HG02884 (cell line): ENCODE measurements around the gene OR51E1.

Source experiments
- ATAC-seq: cut with Tn5 transposase; IDR thresholded peaks from one replicate; pipeline ENCODE4 v1.9.1; 2021; ENCODE audit warnings: mild to moderate bottlenecking, moderate library complexity; ENCODE audit not compliant: unreplicated experiment

OR51E1 gene

GRCh38 chr11:4643682-4644081 lies at the start of gene OR51E1:
OR51E1 (plus strand) TSS chr11:4643982; CDS start chr11:4652527, 8,545 bp downstream.
- no peak for ATAC-seq

- no peak for ATAC-seq
These were observed 38.7 kb upstream of the OR51E1 start for GRCh38 chr11:4605057-4605456.

GRCh38 chr11:4606231-4607015 lies 37.4 kb upstream of the OR51E1 start:
- ATAC-seq, result no peak

- no peak for ATAC-seq
These were observed 36.7 kb upstream of the OR51E1 start for GRCh38 chr11:4607096-4607495.

- ATAC-seq, result peak; percentile 100
These were observed 35.8 kb upstream of the OR51E1 start, which contains the start of gene TRIM68 for GRCh38 chr11:4607781-4608666. TRIM68 (minus strand) TSS chr11:4608231; CDS start chr11:4605504, 2,727 bp downstream.

- ATAC-seq, result no peak
These were observed 33.4 kb upstream of the OR51E1 start for GRCh38 chr11:4610258-4610935.

- ATAC-seq, result no peak
These were observed 31.8 kb upstream of the OR51E1 start for GRCh38 chr11:4611986-4612385.

- no peak for ATAC-seq
These were observed 27.8 kb upstream of the OR51E1 start for GRCh38 chr11:4615856-4616444.

- no peak for ATAC-seq
These were observed 24.3 kb upstream of the OR51E1 start for GRCh38 chr11:4619514-4619913.

GRCh38 chr11:4626207-4627099 lies 17.3 kb upstream of the OR51E1 start:
- peak; percentile 54 for ATAC-seq

GRCh38 chr11:4636136-4636535 lies 7.6 kb upstream of the OR51E1 start:
- ATAC-seq, result no peak

GRCh38 chr11:4636962-4637661 lies 6.7 kb upstream of the OR51E1 start, which contains the start of gene OR51D1:
OR51D1 (plus strand) TSS chr11:4637477; CDS start chr11:4639791, 2,314 bp downstream.
- ATAC-seq, result peak; percentile 96

- no peak for ATAC-seq
These were observed 6.1 kb upstream of the OR51E1 start for GRCh38 chr11:4637662-4638047.

GRCh38 chr11:4639931-4640330 lies 3.9 kb upstream of the OR51E1 start:
- ATAC-seq, result no peak

- ATAC-seq, result no peak
These were observed 2.3 kb upstream of the OR51E1 start for GRCh38 chr11:4641501-4641900.

GRCh38 chr11:4642043-4642442 lies 1.7 kb upstream of the OR51E1 start:
- ATAC-seq, result no peak

GRCh38 chr11:4643076-4643475 lies 706 bp upstream of the OR51E1 start:
- no peak for ATAC-seq

GRCh38 chr11:4644233-4644632 lies 451 bp downstream of the OR51E1 start:
- no peak for ATAC-seq

- no peak for ATAC-seq
These were observed 2.2 kb downstream of the OR51E1 start for GRCh38 chr11:4645974-4646373.
